Mucosa of rectum (tissue), 2 donors: ENCODE results near the gene ANAPC10.
"Not testable (repeated sequence)": the region's sequence is repeated elsewhere in the genome, so short reads cannot be mapped to it uniquely, and the experiment has no call there.

Source experiments
- H3K27ac ChIP-seq, 2 donors: one replicate each; pipeline ENCODE4 v1.7.0; 2013; ENCODE audit warnings: inconsistent platforms in 2 of 2, low read depth in 2 of 2, low read length in 2 of 2
- H3K27me3 ChIP-seq, 2 donors: one replicate each; pipeline ENCODE4 v1.7.0; 2013; ENCODE audit warnings: low read length in 2 of 2; ENCODE audit not compliant: control insufficient read depth in 2 of 2, insufficient read depth in 2 of 2
- H3K36me3 ChIP-seq, 2 donors: one replicate each; pipeline ENCODE4 v1.7.0; 2013; ENCODE audit warnings: low read length in 2 of 2; ENCODE audit not compliant: control insufficient read depth in 2 of 2, insufficient read depth in 2 of 2
- H3K4me1 ChIP-seq, 2 donors: one replicate each; pipeline ENCODE4 v1.7.0; 2013; ENCODE audit warnings: low read length in 2 of 2, mild to moderate bottlenecking in 1 of 2; ENCODE audit not compliant: control insufficient read depth in 2 of 2, insufficient read depth in 2 of 2
- H3K4me3 ChIP-seq, 2 donors: one replicate each; pipeline ENCODE4 v1.7.0; 2013; ENCODE audit warnings: low read length in 2 of 2
- H3K9ac ChIP-seq, 2 donors: one replicate each; pipeline ENCODE4 v1.7.0; 2013; ENCODE audit warnings: low read length in 2 of 2, low read depth in 1 of 2, mild to moderate bottlenecking in 1 of 2
- H3K9me3 ChIP-seq, 2 donors: one replicate each; pipeline ENCODE4 v1.7.0; 2013; ENCODE audit warnings: low read length in 2 of 2; ENCODE audit not compliant: control insufficient read depth in 2 of 2
- donor health status: healthy.
- donor health status: Normal muscosa, but diverticular disease.

Gene ANAPC10, protein sequence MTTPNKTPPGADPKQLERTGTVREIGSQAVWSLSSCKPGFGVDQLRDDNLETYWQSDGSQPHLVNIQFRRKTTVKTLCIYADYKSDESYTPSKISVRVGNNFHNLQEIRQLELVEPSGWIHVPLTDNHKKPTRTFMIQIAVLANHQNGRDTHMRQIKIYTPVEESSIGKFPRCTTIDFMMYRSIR

DNA sequence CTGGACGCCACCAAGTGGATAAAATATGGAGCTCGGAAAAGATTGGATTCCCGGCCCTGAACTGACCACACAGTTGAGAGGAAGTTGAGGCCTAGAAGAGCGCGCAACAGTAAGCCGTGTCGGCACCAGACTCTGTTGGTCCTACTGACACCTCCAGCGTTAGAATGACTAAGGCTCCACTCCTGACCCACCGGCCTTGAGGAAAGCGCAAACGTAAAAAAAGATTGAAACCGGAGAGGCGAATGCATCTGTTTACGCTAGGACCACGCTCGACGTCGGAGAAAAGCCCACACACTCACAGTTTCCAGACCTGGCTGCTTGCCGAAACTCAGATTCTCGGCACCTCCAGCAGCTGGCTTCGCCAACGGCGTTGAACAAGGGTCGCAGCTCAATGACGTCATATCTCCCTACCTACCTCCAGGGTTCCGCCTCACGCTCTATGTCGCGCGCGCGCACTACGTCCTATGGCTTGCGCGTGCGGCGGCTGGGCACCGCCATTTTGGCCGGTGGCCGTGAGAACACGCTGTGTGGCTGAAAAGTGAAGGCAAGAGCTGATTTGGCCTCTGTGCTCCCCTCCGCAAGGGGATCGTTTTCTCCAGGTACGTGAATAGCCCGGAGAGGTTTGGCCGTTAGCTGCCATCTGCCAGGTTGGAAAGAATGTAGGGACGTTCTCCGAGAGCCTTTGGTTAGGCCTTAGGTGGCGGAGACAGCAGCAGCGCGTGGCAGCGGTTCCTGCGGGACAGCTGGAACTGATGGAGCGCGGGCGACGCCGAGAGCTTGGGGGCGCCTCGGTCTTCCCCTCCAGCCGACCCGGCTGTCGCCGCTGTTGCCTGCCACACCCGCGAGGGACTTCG lies at the start of gene ANAPC10, which contains the start of gene ABCE1:
ANAPC10 (minus strand) TSS at position 376 of the 854 bp plus-strand sequence. CDS start 2,097 bp downstream, outside the sequence.
ABCE1 (plus strand) TSS at position 491 of the 854 bp plus-strand sequence. CDS start 6,102 bp downstream, outside the sequence.
- Histone ChIP-seq H3K4me3 (peak within 1 kb of the TSS; percentile 83 to 92), H3K4me1 (peaks cover 10 to 19% of the 10 kb centered on the region in 2 donors), H3K9ac (peak within 1 kb of the TSS; percentile 84 to 85), H3K36me3 (peaks cover 13 to 15% of the 10 kb centered on the region in 2 donors), H3K9me3 (no peaks in the 10 kb centered on the region), H3K27me3 (no peaks in the 10 kb centered on the region), H3K27ac (peak within 1 kb of the TSS; percentile 85 to 91)

DNA sequence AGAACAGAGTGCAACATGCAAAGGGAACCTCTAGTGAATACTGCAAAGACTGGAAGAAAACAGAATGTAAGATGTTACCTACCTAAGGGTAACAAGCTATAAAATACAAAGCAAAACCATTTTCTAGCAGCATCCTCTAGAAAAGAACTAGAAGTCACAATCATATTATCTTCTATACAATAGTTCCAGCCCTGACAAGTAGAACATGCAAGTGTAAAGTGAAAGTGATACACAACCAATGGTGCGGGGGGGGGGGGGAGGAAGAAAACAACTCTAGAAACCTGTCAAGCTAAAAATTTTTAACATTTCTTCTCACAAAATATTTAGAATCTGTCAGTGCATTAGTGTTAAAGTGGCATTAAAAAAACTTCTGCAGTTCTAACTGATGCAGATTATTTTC lies 38.2 kb upstream of the ANAPC10 start:
- H3K27ac ChIP-seq, H3K4me3 ChIP-seq, H3K27me3 ChIP-seq, H3K9ac ChIP-seq, H3K9me3 ChIP-seq, H3K4me1 ChIP-seq: not testable (repeated sequence)
- H3K36me3 ChIP-seq = peaks cover 36 to 38% of the 10 kb centered on the region in 2 donors

DNA sequence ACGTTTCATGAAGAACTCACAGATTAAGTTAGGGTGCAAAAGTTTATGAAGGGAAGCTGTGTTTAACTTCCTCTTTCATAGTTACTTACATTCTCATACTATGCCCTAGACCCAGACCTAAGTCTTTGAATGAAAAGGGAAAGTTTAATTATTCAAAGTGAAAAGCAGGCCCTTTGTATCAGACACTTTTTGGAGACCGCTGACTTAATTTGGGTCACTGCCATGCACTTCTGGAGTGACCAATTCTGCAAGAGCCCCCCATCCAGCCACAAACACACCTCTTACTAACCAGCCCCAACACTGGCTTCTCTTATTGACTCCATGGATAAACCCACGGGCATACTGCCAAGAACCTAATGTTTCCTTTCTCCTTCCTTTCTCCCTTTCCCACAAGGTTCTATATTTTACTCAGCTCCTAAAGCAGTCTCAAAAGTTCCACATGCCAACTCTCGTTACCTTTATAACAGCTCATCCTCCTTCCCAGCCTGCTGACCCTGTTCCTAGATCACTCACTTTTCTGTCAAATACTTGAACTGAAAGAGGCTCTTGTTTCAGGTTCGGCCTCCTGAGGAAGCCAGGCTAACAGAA lies 34.6 kb upstream of the ANAPC10 start:
- no peak overlapping the region for H3K27ac ChIP-seq
- no peaks in the 10 kb centered on the region for H3K27me3 ChIP-seq
- no peaks in the 10 kb centered on the region for H3K4me1 ChIP-seq
- H3K36me3 ChIP-seq = peaks cover 4 to 16% of the 10 kb centered on the region in 2 donors
- no peak overlapping the region for H3K4me3 ChIP-seq
- H3K9ac ChIP-seq = no peak overlapping the region
- no peaks in the 10 kb centered on the region for H3K9me3 ChIP-seq

DNA sequence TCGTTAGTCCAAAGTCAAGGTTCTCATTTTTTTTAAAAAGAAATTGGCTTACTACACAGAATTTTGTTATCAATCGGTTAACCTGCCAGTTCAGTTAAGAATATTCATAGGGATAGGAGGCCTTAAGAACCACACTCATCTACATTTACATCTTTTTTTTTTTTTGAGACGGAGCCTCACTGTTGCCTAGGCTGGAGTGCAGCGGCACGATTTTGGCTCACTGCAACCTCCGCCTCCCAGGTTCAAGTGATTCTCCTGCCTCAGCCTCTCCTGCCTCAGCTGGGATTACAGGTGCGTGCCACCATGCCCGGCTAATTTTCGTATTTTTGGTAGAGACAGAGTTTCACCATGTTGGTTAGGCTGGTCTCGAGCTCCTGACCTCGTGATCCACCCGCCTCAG lies 33.9 kb upstream of the ANAPC10 start:
- H3K4me3 ChIP-seq = no peak overlapping the region
- no peaks in the 10 kb centered on the region for H3K27me3 ChIP-seq
- H3K27ac ChIP-seq = no peak overlapping the region
- no peaks in the 10 kb centered on the region for H3K9me3 ChIP-seq
- no peak overlapping the region for H3K9ac ChIP-seq
- no peaks in the 10 kb centered on the region for H3K4me1 ChIP-seq
- H3K36me3 ChIP-seq = peaks cover 5 to 20% of the 10 kb centered on the region in 2 donors

DNA sequence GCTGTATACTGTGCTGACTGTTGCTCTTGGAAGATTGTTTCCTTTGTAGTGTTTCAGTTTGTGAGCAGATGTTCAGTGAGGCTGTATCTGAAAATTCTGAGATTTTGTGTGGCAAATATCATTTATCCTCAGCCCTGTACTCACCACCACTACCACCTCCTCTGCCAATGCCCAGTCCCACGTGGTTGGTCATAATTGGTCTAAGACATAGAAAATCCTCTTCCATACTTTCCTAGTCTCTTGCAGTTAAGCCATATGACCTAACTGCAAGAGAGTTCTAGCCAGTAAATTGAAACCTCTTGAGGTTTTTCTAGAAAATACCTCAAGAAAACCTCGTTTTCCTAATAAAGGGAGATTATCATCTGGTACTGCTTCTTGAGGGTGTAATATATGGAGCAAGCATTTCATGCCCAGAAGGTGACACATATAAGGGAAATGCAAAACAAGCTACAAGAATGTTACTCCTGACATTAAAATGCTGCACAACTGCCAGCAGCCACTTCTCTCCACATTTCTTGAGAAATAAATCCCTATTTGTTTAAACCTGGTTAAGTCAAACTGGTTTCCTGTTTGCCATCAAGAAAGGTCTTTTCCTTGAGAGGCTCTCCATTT lies 32.9 kb upstream of the ANAPC10 start:
- Histone ChIP-seq H3K4me1 (no peaks in the 10 kb centered on the region), H3K9ac (no peak overlapping the region), H3K4me3 (no peak overlapping the region), H3K36me3 (peaks cover 12 to 29% of the 10 kb centered on the region in 2 donors), H3K27ac (no peak overlapping the region), H3K27me3 (no peaks in the 10 kb centered on the region), H3K9me3 (no peaks in the 10 kb centered on the region)

DNA sequence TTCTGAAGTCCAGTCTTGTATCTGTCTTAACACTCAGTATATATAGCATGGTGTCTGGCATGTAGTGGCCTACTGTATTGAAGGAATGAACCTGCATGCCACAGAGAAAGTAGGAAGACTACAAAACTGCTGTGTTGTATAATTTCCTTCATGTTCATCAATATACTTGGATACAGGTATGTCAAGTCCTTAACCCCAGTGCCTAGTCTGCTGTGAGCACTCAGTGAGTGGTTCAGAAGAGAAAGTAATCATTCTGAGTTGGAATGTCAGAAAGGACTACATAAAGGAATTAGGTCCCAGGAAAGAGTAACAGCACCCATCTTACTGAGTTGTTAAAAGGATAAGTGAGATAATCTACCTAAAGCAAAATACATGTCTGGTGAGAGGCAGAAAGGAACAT lies 32.1 kb upstream of the ANAPC10 start:
- no peaks in the 10 kb centered on the region for H3K9me3 ChIP-seq
- H3K4me1 ChIP-seq = no peaks in the 10 kb centered on the region
- peaks cover 14 to 36% of the 10 kb centered on the region in 2 donors for H3K36me3 ChIP-seq
- H3K27ac ChIP-seq = no peak overlapping the region
- H3K27me3 ChIP-seq = no peaks in the 10 kb centered on the region
- H3K4me3 ChIP-seq = no peak overlapping the region
- no peak overlapping the region for H3K9ac ChIP-seq

DNA sequence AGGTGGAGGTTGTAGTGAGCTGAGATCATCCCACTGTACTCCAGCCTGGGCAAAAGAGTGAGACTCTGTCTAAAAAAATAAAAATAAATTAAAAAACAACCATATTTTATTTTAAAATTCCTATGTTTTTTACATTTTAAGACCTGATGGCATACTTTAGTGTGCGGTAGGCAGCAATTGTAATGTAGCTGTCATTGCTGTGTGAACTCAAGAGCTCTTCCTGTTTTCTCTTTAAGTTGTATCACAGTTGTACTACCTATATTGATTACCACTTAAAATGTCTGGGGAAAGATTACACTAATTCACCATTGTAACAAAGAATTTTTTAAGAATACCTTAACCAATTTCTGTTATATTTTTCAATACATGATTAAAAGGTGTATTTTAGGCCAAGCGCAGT lies 27.4 kb upstream of the ANAPC10 start:
- Histone ChIP-seq H3K4me1 (no peaks in the 10 kb centered on the region), H3K9me3 (no peaks in the 10 kb centered on the region), H3K27ac (no peak overlapping the region), H3K9ac (no peak overlapping the region), H3K27me3 (no peaks in the 10 kb centered on the region), H3K36me3 (peaks cover 36 to 66% of the 10 kb centered on the region in 2 donors), H3K4me3 (no peak overlapping the region)

DNA sequence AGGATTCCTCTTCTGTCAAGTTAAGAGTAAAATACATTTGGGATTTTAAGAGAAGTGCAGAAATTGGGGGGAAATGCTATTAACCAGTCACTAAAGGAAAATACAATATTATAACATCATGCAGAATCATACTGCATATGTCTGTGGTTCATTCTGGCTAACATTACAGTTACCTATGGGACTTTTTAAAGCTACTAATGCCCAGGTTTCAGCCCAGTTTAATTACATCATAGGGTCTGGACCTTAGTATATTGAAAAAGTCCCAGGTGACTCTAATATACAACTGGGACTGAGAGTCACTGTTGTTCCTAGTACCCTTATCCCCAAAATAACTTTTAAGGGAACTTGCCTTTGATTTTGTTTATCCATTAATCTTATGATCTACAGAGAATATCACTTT lies 10.1 kb upstream of the ANAPC10 start:
- Histone ChIP-seq H3K9ac (no peak overlapping the region), H3K36me3 (peaks cover 49 to 66% of the 10 kb centered on the region in 2 donors), H3K27ac (no peak overlapping the region), H3K27me3 (no peaks in the 10 kb centered on the region), H3K4me3 (no peak overlapping the region), H3K9me3 (no peaks in the 10 kb centered on the region), H3K4me1 (no peaks in the 10 kb centered on the region)

DNA sequence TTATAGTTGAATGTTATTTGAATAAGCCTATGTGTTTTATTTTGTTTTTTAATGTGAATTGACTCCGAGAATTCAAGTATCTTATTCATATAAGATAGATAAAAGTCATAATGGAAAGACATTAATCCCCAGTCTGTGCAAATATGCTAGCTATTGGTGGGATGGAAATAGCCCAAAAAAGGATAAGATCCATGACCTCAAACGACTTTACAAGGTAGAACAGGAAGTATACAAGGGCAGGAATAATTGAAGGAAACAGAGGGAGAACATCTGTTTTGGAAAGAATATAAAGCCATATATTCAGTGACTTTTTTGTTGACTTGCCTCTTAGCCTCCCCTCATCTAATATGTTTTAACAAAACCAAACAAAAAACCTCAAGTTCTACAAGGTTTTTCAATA lies 9.1 kb upstream of the ANAPC10 start:
- Histone ChIP-seq H3K36me3 (peaks cover 40 to 57% of the 10 kb centered on the region in 2 donors), H3K9me3 (no peaks in the 10 kb centered on the region), H3K4me1 (no peaks in the 10 kb centered on the region), H3K9ac (no peak overlapping the region), H3K4me3 (no peak overlapping the region), H3K27ac (no peak overlapping the region), H3K27me3 (no peaks in the 10 kb centered on the region)

DNA sequence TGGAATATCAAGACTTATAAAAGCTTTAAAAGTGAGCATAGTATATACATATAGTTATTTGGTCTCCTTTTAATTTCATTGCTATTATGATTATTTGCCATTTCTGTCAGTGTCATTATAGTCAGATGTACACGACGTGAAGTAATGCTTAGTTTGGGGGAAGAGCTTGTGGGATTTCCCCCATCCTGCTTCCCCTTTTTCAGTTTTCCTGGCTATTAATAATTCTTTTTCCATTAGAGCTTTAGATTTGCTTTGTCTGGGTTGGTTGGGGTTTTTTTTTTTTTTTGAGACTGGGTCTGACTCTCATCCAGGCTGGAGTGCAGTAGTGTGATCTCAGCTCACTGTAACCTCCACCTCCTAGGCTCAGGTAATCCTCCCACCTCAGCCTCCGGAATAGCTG lies 5.5 kb upstream of the ANAPC10 start:
- H3K36me3 ChIP-seq = peaks cover 21 to 27% of the 10 kb centered on the region in 2 donors
- H3K4me1 ChIP-seq = peaks cover 7 to 8% of the 10 kb centered on the region in 2 donors
- H3K9me3 ChIP-seq = no peaks in the 10 kb centered on the region
- no peaks in the 10 kb centered on the region for H3K27me3 ChIP-seq
- no peak overlapping the region for H3K9ac ChIP-seq
- no peak overlapping the region for H3K27ac ChIP-seq
- H3K4me3 ChIP-seq = no peak overlapping the region
